Right renal cortex interstitium (tissue), 3 donors: Measurements from ENCODE around the gene UNC119B. TPM values are rescaled to one million over a fixed set of nuclear protein-coding genes. Genes with fewer than 3 reads are reported as not detected.
"Not testable (repeated sequence)": the region's sequence is repeated elsewhere in the genome, so short reads cannot be mapped to it uniquely, and the experiment has no call there.

ENCODE experiments used
- DNase-seq, 3 donors: peaks; one replicate each; pipeline ENCODE4 v3.0.0-alpha.2; 2013; ENCODE audit warnings: low read depth in 3 of 3, low spot score in 2 of 3
- polyA plus RNA-seq, 3 donors: library from polyadenylated mRNA; unstranded; fragments of 120-200 nt; gene quantifications; one replicate each; pipeline ENCODE4 v1.2.1, GENCODE V29; 2013; ENCODE audit not compliant: insufficient read length in 3 of 3

Gene UNC119B
- polyA plus RNA-seq, 3 donors = 77.5 to 88.9 (median 81.4) TPM

- DNase-seq = no peak
These were observed 7.8 kb downstream of the UNC119B start for GRCh38 chr12:120718055-120718454.

- no peak for DNase-seq
These were observed 8.8 kb downstream of the UNC119B start for GRCh38 chr12:120719072-120719471.

- DNase-seq = no peak
These were observed 9.4 kb downstream of the UNC119B start for GRCh38 chr12:120719496-120720233.

DNA sequence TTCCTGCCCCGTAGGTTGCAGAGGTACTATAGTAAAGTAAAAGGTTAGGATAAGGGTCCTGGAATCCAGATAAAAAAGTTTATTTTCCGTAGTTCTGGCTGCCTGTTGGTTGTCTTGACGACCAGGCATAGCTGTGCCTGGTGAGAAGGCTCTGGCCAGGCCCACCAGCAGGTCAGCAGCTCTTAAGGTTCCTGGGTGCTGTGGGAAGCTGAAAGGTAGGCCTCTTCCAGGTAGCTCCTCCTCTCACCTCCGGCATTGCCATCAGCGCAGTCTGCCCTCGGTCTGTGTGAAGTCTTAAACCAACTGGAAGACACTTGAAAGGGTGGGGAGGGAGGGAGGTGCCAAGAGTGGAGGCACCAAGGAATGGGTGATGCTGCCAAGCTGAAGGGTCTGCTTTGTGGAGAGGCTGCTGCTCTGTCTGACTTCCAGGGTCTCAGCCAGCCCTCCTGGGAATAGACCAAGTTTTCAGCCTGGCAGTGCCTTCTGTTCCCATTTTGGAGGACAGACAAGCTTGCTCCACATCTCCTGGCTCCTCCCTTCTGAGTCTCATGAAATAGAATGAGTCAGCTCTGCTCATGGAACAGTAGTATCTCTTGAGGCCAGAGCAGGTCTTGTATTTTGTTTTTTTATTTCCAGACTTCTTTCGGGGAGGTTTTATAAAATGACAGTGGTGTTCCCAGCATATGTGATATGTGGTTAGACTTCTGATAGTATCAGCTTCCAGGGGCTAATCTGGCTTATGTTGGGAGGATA, 10.2 kb downstream of the UNC119B start:
- DNase-seq = no peak

DNA sequence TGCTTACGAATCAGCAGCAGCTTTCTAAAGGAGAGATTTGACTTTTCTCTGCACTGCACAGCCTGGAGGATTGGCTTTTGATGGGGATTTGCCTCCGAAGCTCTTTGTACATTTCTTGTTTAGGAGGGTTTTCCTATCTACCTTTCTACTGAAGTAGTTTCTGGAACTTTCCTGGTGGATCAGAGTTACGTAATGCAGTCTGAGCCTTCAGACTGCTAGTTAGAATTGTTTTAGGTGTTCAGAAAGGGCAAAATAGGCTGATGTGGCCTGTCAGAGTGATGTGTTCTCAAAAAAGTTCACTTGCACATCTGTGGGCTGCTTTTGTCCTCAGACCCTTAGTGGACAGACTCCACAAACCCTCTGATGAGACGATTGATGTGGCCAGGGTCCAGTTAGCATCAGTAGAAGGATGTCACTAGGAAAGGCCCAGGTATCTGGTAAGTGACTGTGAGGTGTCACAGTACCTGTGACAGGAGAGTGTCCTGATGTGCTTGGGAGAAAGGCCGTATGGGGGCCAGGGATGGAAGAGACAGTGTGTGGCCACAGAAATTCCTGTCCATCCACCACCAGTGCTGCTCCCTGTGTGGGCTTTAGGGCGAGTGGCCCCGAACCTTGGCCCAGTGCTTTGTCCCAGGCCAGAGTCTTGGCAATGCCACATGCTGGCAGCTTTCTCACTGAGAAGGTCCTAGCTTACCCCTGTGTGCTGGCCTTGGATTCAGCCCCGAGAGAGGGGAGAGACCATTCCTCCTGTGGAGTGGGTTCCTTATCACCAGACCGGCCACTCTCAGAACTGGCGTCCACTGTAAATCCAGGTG, 10.9 kb downstream of the UNC119B start:
- no peak for DNase-seq

- DNase-seq = no peak
These were observed 11.6 kb downstream of the UNC119B start for GRCh38 chr12:120721866-120722265.

DNA sequence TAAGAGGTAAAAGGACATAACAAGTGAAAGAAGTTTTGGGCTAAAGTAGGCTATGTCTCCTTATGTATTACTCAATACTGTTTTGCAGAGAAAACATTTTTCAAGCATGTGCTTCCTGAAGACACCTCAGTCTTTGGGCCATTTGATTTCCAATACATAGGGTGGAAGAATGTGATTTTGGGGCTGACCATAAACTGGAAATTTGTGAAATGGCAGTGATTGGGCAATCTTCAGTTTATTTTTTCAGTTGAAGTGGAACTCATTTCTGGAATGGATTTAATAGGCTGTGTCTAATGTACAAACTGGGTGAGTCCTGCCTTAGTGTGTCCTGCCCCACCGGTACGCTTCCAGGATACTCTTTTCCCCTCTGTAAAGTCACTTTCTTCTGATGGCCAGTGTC, 12.5 kb downstream of the UNC119B start:
- no peak for DNase-seq

- no peak for DNase-seq
These were observed 14.5 kb downstream of the UNC119B start for GRCh38 chr12:120724720-120725119.

DNA sequence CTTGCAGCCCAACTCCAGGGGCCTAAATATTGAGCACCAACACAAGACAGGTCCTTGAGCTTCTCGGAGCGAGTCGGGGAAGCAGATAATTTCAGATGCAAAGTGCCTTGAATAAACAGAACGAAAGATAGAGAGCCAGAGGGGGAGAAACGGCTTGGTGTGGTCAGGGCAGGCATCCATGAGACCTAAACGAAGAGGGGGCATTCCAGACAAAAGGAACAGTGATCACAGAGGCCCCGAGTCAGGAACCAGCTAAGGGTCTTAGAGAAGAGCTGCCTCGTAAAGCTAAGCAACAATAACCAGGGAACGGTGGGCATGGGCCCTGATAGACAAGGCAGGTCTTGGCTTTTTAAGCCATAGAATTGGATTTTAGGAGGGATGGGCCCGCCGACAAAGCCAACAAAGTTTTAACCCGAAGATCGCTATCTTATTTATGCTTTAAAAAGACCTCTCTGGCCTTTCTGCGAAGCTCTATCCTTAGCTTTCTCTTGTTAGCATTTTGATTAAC, 14.9 kb downstream of the UNC119B start:
- no peak for DNase-seq

DNA sequence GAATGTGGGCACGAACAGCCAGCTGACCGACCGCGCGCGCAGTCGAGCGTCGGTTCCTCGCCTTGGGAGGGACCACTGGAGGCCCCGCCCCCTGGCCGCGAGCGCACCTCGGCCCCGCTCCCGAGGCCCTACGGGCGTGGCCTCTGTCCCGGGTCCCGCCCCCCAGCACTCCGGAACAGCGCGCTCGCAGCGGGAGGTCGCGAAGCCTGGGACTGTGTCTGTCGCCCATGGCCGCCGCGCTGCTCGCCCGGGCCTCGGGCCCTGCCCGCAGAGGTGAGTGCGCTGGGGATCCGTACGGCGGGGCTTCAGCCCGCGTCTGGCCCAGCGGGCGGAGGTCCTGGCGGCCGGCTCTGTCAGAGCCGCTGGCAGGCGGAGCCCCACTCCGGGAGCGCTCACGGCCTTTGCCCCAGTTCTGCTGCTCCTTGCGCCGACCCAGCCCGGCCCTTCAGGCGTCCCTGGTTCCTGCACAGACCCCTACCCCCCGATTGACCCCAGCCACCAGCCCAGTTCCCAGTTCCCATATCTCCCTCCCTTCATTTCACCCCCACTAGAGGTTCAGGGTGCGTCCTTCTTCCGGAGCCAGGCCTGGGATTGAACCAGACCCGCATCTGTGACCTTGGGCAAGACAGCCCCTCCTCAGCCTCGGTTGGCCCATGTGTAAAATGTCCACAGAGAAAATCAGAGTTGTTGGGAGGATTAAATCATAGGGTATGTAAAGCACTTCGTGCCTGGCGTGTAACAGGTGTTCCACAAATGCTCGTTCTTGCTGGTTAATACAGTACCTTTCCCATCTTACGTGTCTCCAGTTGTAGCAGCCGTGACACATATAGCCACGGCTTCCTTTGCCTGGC, 15.6 kb downstream of the UNC119B start, which contains the start of gene ACADS:
Gene ACADS (plus strand): TSS at position 168 of the 851 bp plus-strand sequence. CDS start 60 bp downstream, at position 228.
- peak in 2 of 3 donors; percentile 65 to 76 for DNase-seq

DNA sequence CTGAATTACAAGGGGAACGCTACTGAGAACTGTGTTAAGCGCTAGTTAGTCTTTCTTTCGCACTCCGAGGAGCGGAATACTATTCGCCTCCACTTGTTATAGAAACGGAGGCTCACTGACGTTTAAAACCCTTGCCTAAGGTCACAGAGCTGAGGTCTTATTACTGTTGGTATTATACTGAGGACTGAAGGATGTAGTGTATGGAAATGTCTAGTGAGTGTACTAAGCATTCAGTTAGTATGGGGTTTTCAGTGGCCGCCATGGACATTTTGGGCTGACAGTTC, 16.2 kb downstream of the UNC119B start:
- DNase-seq = no peak

DNA sequence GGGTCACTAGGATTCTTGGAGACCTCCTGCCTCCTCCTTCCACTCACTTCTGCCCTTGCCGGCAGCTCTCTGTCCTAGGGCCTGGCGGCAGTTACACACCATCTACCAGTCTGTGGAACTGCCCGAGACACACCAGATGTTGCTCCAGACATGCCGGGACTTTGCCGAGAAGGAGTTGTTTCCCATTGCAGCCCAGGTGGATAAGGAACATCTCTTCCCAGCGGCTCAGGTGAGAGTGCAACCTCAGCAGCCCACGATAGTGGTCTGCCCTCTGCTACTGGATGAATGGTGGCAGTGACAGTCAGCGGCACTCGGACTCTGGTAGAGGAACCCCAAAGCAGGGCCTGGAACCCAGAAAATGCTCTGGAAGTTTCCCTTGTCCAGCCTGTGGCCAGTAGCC, 16.7 kb downstream of the UNC119B start:
- DNase-seq = no peak

- DNase-seq = not testable (repeated sequence)
These were observed 21.9 kb downstream of the UNC119B start for GRCh38 chr12:120732198-120732597.

DNA sequence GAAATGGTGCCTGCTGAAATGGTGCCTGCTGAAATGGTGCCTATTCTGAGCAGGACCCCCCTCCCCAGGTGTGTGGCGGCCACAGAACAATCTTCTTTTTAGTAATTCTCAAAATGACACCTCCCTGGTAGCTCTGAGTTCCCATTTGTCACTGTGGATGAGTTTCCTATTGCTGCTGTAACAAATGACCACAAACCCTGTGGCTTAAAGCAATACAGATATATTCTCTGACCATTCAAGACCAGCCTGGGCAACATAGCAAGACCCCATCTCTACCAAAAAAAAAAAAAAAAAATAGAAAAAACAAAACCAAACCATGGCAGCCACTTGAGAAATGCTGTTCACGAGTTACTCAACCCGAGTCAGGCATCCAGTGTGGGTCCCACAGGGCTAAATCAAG, 23.3 kb downstream of the UNC119B start:
- no peak for DNase-seq

GRCh38 chr12:120734210-120734609, 24.0 kb downstream of the UNC119B start:
- no peak for DNase-seq

- no peak for DNase-seq
These were observed 24.9 kb downstream of the UNC119B start for GRCh38 chr12:120735181-120735580.

DNA sequence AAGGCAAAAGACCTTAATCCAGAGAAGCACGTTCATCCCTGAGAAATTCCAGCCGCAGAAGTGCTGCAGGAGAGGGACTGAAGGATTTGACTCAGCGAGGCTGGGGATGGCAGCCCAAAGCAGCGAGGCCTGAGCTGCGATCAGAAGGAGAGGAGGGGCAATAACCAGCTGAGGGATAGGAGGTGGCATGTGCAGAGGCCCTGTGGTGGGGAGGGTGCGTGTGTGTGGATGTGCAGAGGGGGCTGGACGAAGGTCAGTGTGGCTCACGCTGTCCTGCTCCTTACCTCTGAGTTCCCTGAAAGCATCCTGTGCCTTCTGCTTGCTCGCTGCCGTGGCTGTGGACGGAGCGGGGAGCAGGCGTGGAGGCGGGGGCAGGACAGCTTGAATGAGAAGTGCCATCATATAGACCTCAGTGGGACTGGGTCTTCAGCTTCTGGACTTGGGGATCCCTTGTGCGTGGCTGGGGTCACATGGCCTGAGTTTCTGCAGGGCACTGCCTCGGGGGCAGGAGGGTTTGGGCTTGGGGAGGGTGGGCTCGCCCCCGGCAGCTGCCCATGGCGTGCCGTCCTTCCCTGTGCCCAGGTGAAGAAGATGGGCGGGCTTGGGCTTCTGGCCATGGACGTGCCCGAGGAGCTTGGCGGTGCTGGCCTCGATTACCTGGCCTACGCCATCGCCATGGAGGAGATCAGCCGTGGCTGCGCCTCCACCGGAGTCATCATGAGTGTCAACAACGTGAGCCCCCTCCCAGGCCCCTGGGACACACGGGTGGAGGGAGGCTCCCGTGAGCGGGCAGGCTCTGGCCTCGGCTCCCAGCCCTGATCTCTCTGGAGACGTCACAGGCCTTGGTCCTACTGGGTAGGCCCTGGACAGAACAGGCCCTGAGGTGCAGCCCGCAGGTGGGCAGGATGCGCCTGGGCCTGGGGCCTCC, 26.4 kb downstream of the UNC119B start:
- DNase-seq = no peak

DNA sequence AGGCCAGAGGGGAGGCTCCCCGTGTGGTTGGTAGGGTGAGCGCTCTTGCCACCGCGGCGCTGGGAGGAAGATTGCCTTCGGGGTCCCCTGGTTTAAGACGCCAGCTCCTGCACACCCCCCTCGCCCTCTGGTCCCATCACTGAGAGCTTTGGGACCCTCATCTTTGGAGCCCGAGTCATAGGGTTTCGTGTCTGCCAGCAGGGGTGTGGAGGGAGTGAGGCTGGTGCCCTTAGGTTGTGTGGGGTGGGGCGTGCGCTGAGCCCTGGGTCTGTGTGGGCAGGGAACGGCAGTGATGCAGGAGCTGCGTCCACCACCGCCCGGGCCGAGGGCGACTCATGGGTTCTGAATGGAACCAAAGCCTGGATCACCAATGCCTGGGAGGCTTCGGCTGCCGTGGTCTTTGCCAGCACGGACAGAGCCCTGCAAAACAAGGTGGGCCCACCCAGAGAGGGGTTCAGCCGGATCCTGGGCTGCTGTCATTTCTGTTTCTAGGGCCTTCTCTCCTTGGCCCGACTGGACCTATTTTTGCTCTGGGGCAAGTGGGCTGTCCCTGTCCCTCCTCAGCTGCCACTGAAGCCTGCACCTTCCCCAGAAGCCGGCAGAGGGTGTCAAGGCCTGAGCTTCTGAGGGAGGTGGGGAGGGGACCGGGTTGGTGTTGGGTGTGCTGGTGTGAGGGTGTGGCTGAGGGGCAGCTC, 27.4 kb downstream of the UNC119B start:
- no peak for DNase-seq
